Measurements from ENCODE around the gene FXN. TPM values are rescaled to one million over a fixed set of nuclear protein-coding genes. Genes with fewer than 3 reads are reported as not detected.

The FXN gene
- total and polyA plus RNA-seq, 2 donors (not counting 3 experiments of a cell fraction or from before 2014, with no cell fraction given) = 18.2 to 21.2 TPM

- no peak overlapping the region for H3K4me3 ChIP-seq (replicated peaks in 1 of 3; ENCODE audit: insufficient read depth in 1 of 3, low read depth in 1 of 3, low read length in 3 of 3)
- no TSS peak for BruUV-seq (replicated peaks)
Measured at GRCh38 chr9:69078069-69078468, 42.5 kb downstream of the FXN start.

More at GRCh38 chr9:69078069-69078468, 42.5 kb downstream of the FXN start:
- CTCF ChIA-PET = interaction anchor here (0.7 to 1.0 kb wide), 2 partner anchors 24 to 98 kb away, joined by 3 read pairs; no protein-coding TSS in a partner anchor
- Histone ChIP-seq H3K9me3 (replicated peaks; ENCODE audit: control insufficient read depth, insufficient read depth, low read length) (no peaks in the 10 kb centered on the region), H3K27me3 (ENCODE audit: control insufficient read depth in 2 of 2, insufficient read depth in 2 of 2, low read length in 2 of 2) (no peaks in the 10 kb centered on the region), H3K36me3 (ENCODE audit: control insufficient read depth in 2 of 2, extremely low read depth in 1 of 2, insufficient read depth in 2 of 2, low read length in 2 of 2) (no peaks in the 10 kb centered on the region), H4K20me1 (replicated peaks; ENCODE audit: control insufficient read depth, extremely low read depth, insufficient read depth, low read length) (no peaks in the 10 kb centered on the region), H2AFZ (ENCODE audit: low read depth, low read length) (no peak overlapping the region), H3K4me2 (ENCODE audit: insufficient read depth, low read length) (no peak overlapping the region), H3K9ac (replicated peaks; ENCODE audit: extremely low read depth, insufficient read depth, low read length) (no peak overlapping the region), H3K79me2 (ENCODE audit: control insufficient read depth, insufficient read depth, low read length) (no peaks in the 10 kb centered on the region), H3K27ac (ENCODE audit: insufficient read depth, low read depth, low read length) (no peak overlapping the region), H3K9me1 (replicated peaks; ENCODE audit: control insufficient read depth, extremely low read depth, insufficient read depth, low read length) (no peaks in the 10 kb centered on the region), H3K4me1 (ENCODE audit: control insufficient read depth, extremely low read depth, insufficient read depth, low read length) (peaks cover 7% of the 10 kb centered on the region)
- TF ChIP-seq JUN (IDR thresholded peaks at IDR 0.05; ENCODE audit: borderline replicate concordance, insufficient read depth, insufficient read length, low read depth) = no peak
- TF ChIP-seq POLR2A (IDR thresholded peaks at IDR 0.05; ENCODE audit: low read depth, low read length) = no peak
- TF ChIP-seq EZH2 (IDR thresholded peaks at IDR 0.05; ENCODE audit: borderline replicate concordance, low read depth, low read length, severe bottlenecking) = no peak
- TF ChIP-seq, protein P1, sequence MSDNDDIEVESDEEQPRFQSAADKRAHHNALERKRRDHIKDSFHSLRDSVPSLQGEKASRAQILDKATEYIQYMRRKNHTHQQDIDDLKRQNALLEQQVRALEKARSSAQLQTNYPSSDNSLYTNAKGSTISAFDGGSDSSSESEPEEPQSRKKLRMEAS (IDR thresholded peaks at IDR 0.05; ENCODE audit: insufficient read depth, insufficient read length) = no peak
- TF ChIP-seq POLR2AphosphoS5 (IDR thresholded peaks at IDR 0.05; ENCODE audit: insufficient read depth, low read depth, low read length) = no peak
- TF ChIP-seq FOS (IDR thresholded peaks at IDR 0.05; ENCODE audit: borderline replicate concordance, insufficient read depth, low read length) = no peak
- TF ChIP-seq, protein P2, sequence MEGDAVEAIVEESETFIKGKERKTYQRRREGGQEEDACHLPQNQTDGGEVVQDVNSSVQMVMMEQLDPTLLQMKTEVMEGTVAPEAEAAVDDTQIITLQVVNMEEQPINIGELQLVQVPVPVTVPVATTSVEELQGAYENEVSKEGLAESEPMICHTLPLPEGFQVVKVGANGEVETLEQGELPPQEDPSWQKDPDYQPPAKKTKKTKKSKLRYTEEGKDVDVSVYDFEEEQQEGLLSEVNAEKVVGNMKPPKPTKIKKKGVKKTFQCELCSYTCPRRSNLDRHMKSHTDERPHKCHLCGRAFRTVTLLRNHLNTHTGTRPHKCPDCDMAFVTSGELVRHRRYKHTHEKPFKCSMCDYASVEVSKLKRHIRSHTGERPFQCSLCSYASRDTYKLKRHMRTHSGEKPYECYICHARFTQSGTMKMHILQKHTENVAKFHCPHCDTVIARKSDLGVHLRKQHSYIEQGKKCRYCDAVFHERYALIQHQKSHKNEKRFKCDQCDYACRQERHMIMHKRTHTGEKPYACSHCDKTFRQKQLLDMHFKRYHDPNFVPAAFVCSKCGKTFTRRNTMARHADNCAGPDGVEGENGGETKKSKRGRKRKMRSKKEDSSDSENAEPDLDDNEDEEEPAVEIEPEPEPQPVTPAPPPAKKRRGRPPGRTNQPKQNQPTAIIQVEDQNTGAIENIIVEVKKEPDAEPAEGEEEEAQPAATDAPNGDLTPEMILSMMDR (IDR thresholded peaks at IDR 0.05; ENCODE audit: extremely low read depth in 1 of 2, insufficient read depth in 1 of 2, low read depth in 1 of 2, low read length in 2 of 2) = no peak
- TF ChIP-seq GATA2 (IDR thresholded peaks at IDR 0.05; ENCODE audit: insufficient read depth, insufficient read length, low read depth, low read length) = no peak
- TF ChIP-seq MYC (IDR thresholded peaks at IDR 0.05; ENCODE audit: low read depth, low read length) = no peak
- no peak for FAIRE-seq
- intact Hi-C loops (cut with micrococcal nuclease) (no loop called here), dilution Hi-C loops (cut with MboI; ENCODE audit: extremely low pct_ligation_motif_present, low sequenced_read_pairs) (no loop called here)
- POLR2A ChIA-PET = no interaction called here
- DNase-seq (ENCODE audit: low read depth, low spot score) = no peak
